ENCODE measurements around the gene CREB5. TPM values are rescaled to one million over a fixed set of nuclear protein-coding genes. Genes with fewer than 3 reads are reported as not detected.

The CREB5 gene
- total RNA-seq, 1 donor from 2014 or later, result 52.2 TPM

- no peak overlapping the region for H3K27ac ChIP-seq (ENCODE audit: low read depth, low read length)
Observed at GRCh38 chr7:28533267-28533666, 120.9 kb downstream of the CREB5 start.

DNA sequence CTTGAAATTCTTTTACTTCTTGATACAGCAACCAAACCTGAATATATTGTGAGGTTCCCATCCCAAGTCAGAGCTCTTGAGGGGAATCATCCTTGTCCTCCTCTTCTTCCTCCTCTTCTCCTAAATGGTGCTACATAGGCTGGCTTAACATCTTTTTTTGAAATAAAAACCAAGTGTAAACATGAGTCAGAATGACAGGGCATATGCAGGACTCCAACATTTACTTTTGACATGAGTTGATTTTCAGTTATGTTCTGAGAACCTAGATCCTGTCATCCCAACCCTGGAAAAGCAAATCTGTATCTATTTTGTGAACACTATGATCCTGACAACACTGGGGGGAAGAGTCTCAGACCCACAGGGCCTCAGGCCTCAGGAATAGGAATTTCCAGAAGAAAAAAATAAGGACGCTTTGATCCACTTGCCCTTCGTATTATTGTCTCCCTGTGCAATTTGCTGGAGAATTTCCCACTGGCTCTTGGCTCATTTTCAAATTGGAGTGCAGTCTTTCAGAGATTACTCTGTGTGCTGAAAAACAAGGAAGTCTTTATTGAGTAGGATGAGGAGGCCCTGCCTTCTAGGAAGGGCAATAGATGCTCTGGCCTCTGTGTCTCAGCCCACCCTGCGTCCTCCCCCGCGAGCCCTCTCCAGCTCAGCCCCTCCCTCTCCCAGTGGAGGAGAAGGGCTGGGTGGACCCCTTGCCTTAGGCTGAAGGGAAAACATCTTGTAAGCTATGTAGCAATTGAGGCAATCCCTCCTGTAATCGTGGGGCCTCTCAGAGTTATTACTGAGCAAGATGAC is 121.6 kb downstream of the CREB5 start:
- H3K9ac ChIP-seq (ENCODE audit: low read depth in 1 of 3, low read length in 3 of 3), result no peak overlapping the region
- H3K27ac ChIP-seq (ENCODE audit: low read depth, low read length), result no peak overlapping the region

More at GRCh38 chr7:28533267-28533666, 120.9 kb downstream of the CREB5 start:
- peaks cover 0 to 11% (median 3%) of the 10 kb centered on the region in 3 donors for H3K4me1 ChIP-seq (ENCODE audit: control insufficient read depth in 3 of 3, insufficient read depth in 3 of 3, low read length in 3 of 3)
- H3K4me3 ChIP-seq (ENCODE audit: low read length in 3 of 3), result no peak overlapping the region
- no peaks in the 10 kb centered on the region for H3K27me3 ChIP-seq (ENCODE audit: control insufficient read depth in 3 of 3, insufficient read depth in 3 of 3, low read length in 3 of 3)
- H3K9ac ChIP-seq (ENCODE audit: low read depth in 1 of 3, low read length in 3 of 3), result no peak overlapping the region
- no peaks in the 10 kb centered on the region for H3K36me3 ChIP-seq (ENCODE audit: control insufficient read depth in 3 of 3, insufficient read depth in 3 of 3, low read length in 3 of 3)
- no peaks in the 10 kb centered on the region for H3K9me3 ChIP-seq (ENCODE audit: control insufficient read depth in 3 of 3, low read length in 3 of 3)

DNA sequence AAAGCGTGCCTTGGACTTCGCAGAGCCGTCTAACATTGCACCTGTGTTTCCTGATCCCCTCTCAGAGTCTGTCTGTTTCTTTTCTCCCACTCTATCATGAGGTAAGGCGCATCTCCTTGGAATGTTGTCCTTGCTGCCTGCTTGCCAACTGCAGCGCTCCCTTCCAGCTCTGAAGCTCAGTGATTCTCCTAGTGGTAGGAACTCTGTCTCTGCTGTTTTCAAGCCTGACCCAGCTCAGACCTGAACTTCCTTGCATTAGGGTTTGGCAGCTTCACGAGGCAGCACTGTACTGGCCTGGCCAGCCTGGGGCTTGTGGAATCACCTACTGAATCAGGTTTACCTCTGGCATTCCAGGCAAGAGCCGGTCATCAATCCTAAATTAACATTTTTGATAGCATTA is 123.9 kb downstream of the CREB5 start:
- Histone ChIP-seq H3K36me3 (ENCODE audit: control insufficient read depth in 3 of 3, insufficient read depth in 3 of 3, low read length in 3 of 3) (no peaks in the 10 kb centered on the region), H3K9ac (ENCODE audit: low read depth in 1 of 3, low read length in 3 of 3) (no peak overlapping the region), H3K4me3 (ENCODE audit: low read length in 3 of 3) (no peak overlapping the region), H3K9me3 (ENCODE audit: control insufficient read depth in 3 of 3, low read length in 3 of 3) (no peaks in the 10 kb centered on the region), H3K27ac (ENCODE audit: low read depth, low read length) (no peak overlapping the region), H3K4me1 (ENCODE audit: control insufficient read depth in 3 of 3, insufficient read depth in 3 of 3, low read length in 3 of 3) (peaks cover 0 to 6% (median 3%) of the 10 kb centered on the region in 3 donors), H3K27me3 (ENCODE audit: control insufficient read depth in 3 of 3, insufficient read depth in 3 of 3, low read length in 3 of 3) (no peaks in the 10 kb centered on the region)

More for the DNA sequence above, 121.6 kb downstream of the CREB5 start:
- no peaks in the 10 kb centered on the region for H3K36me3 ChIP-seq (ENCODE audit: control insufficient read depth in 3 of 3, insufficient read depth in 3 of 3, low read length in 3 of 3)
- H3K9me3 ChIP-seq (ENCODE audit: control insufficient read depth in 3 of 3, low read length in 3 of 3), result no peaks in the 10 kb centered on the region
- H3K27me3 ChIP-seq (ENCODE audit: control insufficient read depth in 3 of 3, insufficient read depth in 3 of 3, low read length in 3 of 3), result no peaks in the 10 kb centered on the region
- no peak overlapping the region for H3K4me3 ChIP-seq (ENCODE audit: low read length in 3 of 3)
- peaks cover 0 to 11% (median 3%) of the 10 kb centered on the region in 3 donors for H3K4me1 ChIP-seq (ENCODE audit: control insufficient read depth in 3 of 3, insufficient read depth in 3 of 3, low read length in 3 of 3)

GRCh38 chr7:28539289-28539981 is 127.1 kb downstream of the CREB5 start:
- Histone ChIP-seq H3K4me1 (ENCODE audit: control insufficient read depth in 3 of 3, insufficient read depth in 3 of 3, low read length in 3 of 3) (peaks cover 0 to 5% (median 0%) of the 10 kb centered on the region in 3 donors), H3K27me3 (ENCODE audit: control insufficient read depth in 3 of 3, insufficient read depth in 3 of 3, low read length in 3 of 3) (no peaks in the 10 kb centered on the region), H3K4me3 (ENCODE audit: low read length in 3 of 3) (no peak overlapping the region), H3K27ac (ENCODE audit: low read depth, low read length) (no peak overlapping the region), H3K9me3 (ENCODE audit: control insufficient read depth in 3 of 3, low read length in 3 of 3) (no peaks in the 10 kb centered on the region), H3K9ac (ENCODE audit: low read depth in 1 of 3, low read length in 3 of 3) (no peak overlapping the region), H3K36me3 (ENCODE audit: control insufficient read depth in 3 of 3, insufficient read depth in 3 of 3, low read length in 3 of 3) (no peaks in the 10 kb centered on the region)

GRCh38 chr7:28542410-28542809 is 130.1 kb downstream of the CREB5 start:
- H3K4me1 ChIP-seq (ENCODE audit: control insufficient read depth in 3 of 3, insufficient read depth in 3 of 3, low read length in 3 of 3), result peaks cover 0 to 5% (median 0%) of the 10 kb centered on the region in 3 donors
- H3K27ac ChIP-seq (ENCODE audit: low read depth, low read length), result no peak overlapping the region
- H3K9me3 ChIP-seq (ENCODE audit: control insufficient read depth in 3 of 3, low read length in 3 of 3), result peaks cover 0 to 1% (median 0%) of the 10 kb centered on the region in 3 donors

DNA sequence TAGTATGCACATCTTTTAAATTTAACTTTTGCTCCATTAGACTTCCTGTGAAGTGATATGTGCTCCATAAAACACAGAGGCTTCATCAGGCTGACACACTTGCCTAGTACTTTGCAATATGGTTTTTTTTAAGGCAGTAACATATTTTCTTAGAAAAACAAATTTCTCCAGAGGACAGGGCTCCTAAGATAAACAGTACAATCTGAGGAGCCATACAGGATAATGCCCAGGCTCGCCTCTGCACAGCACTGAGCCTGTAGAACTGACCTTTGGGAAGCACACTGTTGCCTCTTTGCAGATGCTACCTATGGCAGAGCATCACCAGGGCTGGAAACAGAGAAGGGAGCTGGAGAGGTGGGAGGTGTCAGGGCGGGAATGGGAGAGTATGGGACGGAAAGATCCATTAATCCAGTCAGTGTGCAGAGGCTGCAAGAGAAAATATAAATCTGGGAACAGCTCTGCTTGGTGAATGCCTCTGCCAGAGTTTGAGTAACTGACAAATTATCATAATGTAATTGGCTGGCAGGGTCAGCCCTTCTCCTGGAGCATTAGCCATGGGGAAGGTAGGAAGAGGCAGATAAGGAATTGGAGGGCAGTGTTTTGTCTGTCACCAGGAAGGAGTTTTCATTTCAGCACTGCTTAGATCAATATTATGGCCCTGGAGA is 132.3 kb downstream of the CREB5 start:
- peaks cover 0 to 5% (median 0%) of the 10 kb centered on the region in 3 donors for H3K4me1 ChIP-seq (ENCODE audit: control insufficient read depth in 3 of 3, insufficient read depth in 3 of 3, low read length in 3 of 3)
- H3K36me3 ChIP-seq (ENCODE audit: control insufficient read depth in 3 of 3, insufficient read depth in 3 of 3, low read length in 3 of 3), result no peaks in the 10 kb centered on the region

More at GRCh38 chr7:28542410-28542809, 130.1 kb downstream of the CREB5 start:
- Histone ChIP-seq H3K4me3 (ENCODE audit: low read length in 3 of 3) (no peak overlapping the region), H3K9ac (ENCODE audit: low read depth in 1 of 3, low read length in 3 of 3) (no peak overlapping the region), H3K27me3 (ENCODE audit: control insufficient read depth in 3 of 3, insufficient read depth in 3 of 3, low read length in 3 of 3) (no peaks in the 10 kb centered on the region), H3K36me3 (ENCODE audit: control insufficient read depth in 3 of 3, insufficient read depth in 3 of 3, low read length in 3 of 3) (no peaks in the 10 kb centered on the region)

DNA sequence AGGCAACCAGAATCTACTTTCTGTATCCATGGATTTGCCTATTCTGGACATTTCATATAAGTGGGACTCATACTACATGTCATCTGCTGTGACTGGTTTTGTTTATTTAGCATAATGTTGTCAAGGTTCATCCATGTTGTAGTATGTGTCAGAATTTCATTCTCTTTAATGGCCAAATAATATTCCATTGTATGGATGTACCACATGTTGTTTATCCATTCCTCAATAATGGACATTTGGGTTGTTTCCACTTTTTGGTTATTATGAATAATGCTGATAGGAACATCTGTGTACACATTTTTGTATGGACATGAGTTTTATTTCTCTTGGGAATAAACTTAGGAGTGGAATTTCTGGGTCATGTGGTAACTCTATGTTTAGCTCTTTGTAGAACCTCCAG is 133.7 kb downstream of the CREB5 start:
- peaks cover 0 to 5% (median 0%) of the 10 kb centered on the region in 3 donors for H3K4me1 ChIP-seq (ENCODE audit: control insufficient read depth in 3 of 3, insufficient read depth in 3 of 3, low read length in 3 of 3)
- no peak overlapping the region for H3K4me3 ChIP-seq (ENCODE audit: low read length in 3 of 3)
- H3K27me3 ChIP-seq (ENCODE audit: control insufficient read depth in 3 of 3, insufficient read depth in 3 of 3, low read length in 3 of 3), result no peaks in the 10 kb centered on the region
- no peak overlapping the region for H3K9ac ChIP-seq (ENCODE audit: low read depth in 1 of 3, low read length in 3 of 3)
- peaks cover 0 to 3% (median 0%) of the 10 kb centered on the region in 3 donors for H3K9me3 ChIP-seq (ENCODE audit: control insufficient read depth in 3 of 3, low read length in 3 of 3)
- no peaks in the 10 kb centered on the region for H3K36me3 ChIP-seq (ENCODE audit: control insufficient read depth in 3 of 3, insufficient read depth in 3 of 3, low read length in 3 of 3)
- H3K27ac ChIP-seq (ENCODE audit: low read depth, low read length), result no peak overlapping the region

More for the DNA sequence above, 132.3 kb downstream of the CREB5 start:
- Histone ChIP-seq H3K4me3 (ENCODE audit: low read length in 3 of 3) (no peak overlapping the region), H3K9ac (ENCODE audit: low read depth in 1 of 3, low read length in 3 of 3) (no peak overlapping the region), H3K9me3 (ENCODE audit: control insufficient read depth in 3 of 3, low read length in 3 of 3) (peaks cover 0 to 3% (median 0%) of the 10 kb centered on the region in 3 donors), H3K27ac (ENCODE audit: low read depth, low read length) (no peak overlapping the region), H3K27me3 (ENCODE audit: control insufficient read depth in 3 of 3, insufficient read depth in 3 of 3, low read length in 3 of 3) (no peaks in the 10 kb centered on the region)

DNA sequence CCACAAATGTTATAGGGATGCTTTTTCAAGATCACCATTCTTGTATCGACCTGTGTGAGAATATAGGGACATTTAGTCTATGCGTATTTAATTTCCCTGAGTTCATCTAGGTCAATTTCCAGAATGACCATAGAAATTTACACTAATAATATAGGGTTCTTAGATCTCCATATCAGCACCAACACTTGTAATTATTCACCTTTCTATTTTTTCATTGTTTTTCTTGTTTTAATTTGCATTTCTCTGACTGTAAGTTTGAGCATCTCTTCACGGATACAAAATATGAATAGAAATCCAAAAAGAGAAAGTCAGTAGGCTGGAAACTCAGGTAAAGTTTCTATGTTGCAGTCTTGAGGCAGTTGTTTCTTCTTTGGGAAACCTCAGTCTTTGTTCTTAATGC is 134.8 kb downstream of the CREB5 start:
- no peak overlapping the region for H3K4me3 ChIP-seq (ENCODE audit: low read length in 3 of 3)
- H3K4me1 ChIP-seq (ENCODE audit: control insufficient read depth in 3 of 3, insufficient read depth in 3 of 3, low read length in 3 of 3), result peaks cover 0 to 2% (median under 1%) of the 10 kb centered on the region in 3 donors
- H3K27ac ChIP-seq (ENCODE audit: low read depth, low read length), result no peak overlapping the region
- no peak overlapping the region for H3K9ac ChIP-seq (ENCODE audit: low read depth in 1 of 3, low read length in 3 of 3)
- H3K27me3 ChIP-seq (ENCODE audit: control insufficient read depth in 3 of 3, insufficient read depth in 3 of 3, low read length in 3 of 3), result no peaks in the 10 kb centered on the region
- peaks cover 0 to 3% (median 0%) of the 10 kb centered on the region in 3 donors for H3K9me3 ChIP-seq (ENCODE audit: control insufficient read depth in 3 of 3, low read length in 3 of 3)
- no peaks in the 10 kb centered on the region for H3K36me3 ChIP-seq (ENCODE audit: control insufficient read depth in 3 of 3, insufficient read depth in 3 of 3, low read length in 3 of 3)

DNA sequence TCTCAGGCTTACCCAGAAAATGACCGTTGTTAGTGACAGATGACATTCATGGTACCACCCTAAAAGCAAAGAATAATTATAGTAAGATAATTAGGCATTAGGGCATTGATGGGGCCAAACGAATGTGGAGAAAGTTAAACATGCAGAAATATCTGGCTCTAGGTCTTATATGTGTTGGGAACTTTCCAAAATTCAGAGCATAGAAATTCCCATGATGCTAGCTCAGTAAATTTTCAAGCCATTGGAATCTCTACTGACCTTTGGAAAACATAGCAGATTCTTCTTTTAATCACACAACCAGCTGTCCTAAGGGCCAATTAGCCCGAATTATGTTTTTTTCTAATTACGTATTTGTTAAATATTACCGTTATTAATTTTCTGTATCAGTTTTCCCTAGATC is 136.1 kb downstream of the CREB5 start:
- Histone ChIP-seq H3K36me3 (ENCODE audit: control insufficient read depth in 3 of 3, insufficient read depth in 3 of 3, low read length in 3 of 3) (no peaks in the 10 kb centered on the region), H3K27me3 (ENCODE audit: control insufficient read depth in 3 of 3, insufficient read depth in 3 of 3, low read length in 3 of 3) (no peaks in the 10 kb centered on the region), H3K9ac (ENCODE audit: low read depth in 1 of 3, low read length in 3 of 3) (no peak overlapping the region), H3K27ac (ENCODE audit: low read depth, low read length) (no peak overlapping the region), H3K4me3 (ENCODE audit: low read length in 3 of 3) (no peak overlapping the region), H3K4me1 (ENCODE audit: control insufficient read depth in 3 of 3, insufficient read depth in 3 of 3, low read length in 3 of 3) (peaks cover 0 to 2% (median 0%) of the 10 kb centered on the region in 3 donors), H3K9me3 (ENCODE audit: control insufficient read depth in 3 of 3, low read length in 3 of 3) (peaks cover 0 to 3% (median 0%) of the 10 kb centered on the region in 3 donors)
